ENCODE data around the gene ATG4C. TPM values are rescaled to one million over a fixed set of nuclear protein-coding genes. Genes with fewer than 3 reads are reported as not detected.
A peak's percentile ranks its signal among the peaks of the same experiment; 100 is the strongest.

ATG4C gene
- total RNA-seq, 1 donor = 9.5 TPM

- no peak for DNase-seq (ENCODE audit: low read depth)
- no peak overlapping the region for H3K4me3 ChIP-seq (ENCODE audit: low read depth, low read length)
- TF ChIP-seq CTCF (IDR thresholded peaks at IDR 0.05; ENCODE audit: insufficient read depth, low read depth, low read length) = no peak
These were observed 53.1 kb downstream of the ATG4C start for GRCh38 chr1:62836856-62837540.

GRCh38 chr1:62840555-62840954, 56.6 kb downstream of the ATG4C start:
- TF ChIP-seq CTCF (IDR thresholded peaks at IDR 0.05; ENCODE audit: insufficient read depth, low read depth, low read length) = no peak
- no peak overlapping the region for H3K4me3 ChIP-seq (ENCODE audit: low read depth, low read length)
- no peak for DNase-seq (ENCODE audit: low read depth)

- no peak overlapping the region for H3K4me3 ChIP-seq (ENCODE audit: low read depth, low read length)
- peak; percentile 70 for TF ChIP-seq CTCF (IDR thresholded peaks at IDR 0.05; ENCODE audit: insufficient read depth, low read depth, low read length)
- DNase-seq (ENCODE audit: low read depth) = peak; percentile 75
These were observed 57.7 kb downstream of the ATG4C start for GRCh38 chr1:62841587-62842169.

- no peak for DNase-seq (ENCODE audit: low read depth)
- no peak for TF ChIP-seq CTCF (IDR thresholded peaks at IDR 0.05; ENCODE audit: insufficient read depth, low read depth, low read length)
- H3K4me3 ChIP-seq (ENCODE audit: low read depth, low read length) = no peak overlapping the region
These were observed 60.1 kb downstream of the ATG4C start for GRCh38 chr1:62844030-62844429.

- no peak for DNase-seq (ENCODE audit: low read depth)
- no peak overlapping the region for H3K4me3 ChIP-seq (ENCODE audit: low read depth, low read length)
- no peak for TF ChIP-seq CTCF (IDR thresholded peaks at IDR 0.05; ENCODE audit: insufficient read depth, low read depth, low read length)
These were observed 65.1 kb downstream of the ATG4C start for GRCh38 chr1:62849031-62849430.

GRCh38 chr1:62852253-62852652, 68.3 kb downstream of the ATG4C start:
- H3K4me3 ChIP-seq (ENCODE audit: low read depth, low read length) = no peak overlapping the region
- no peak for TF ChIP-seq CTCF (IDR thresholded peaks at IDR 0.05; ENCODE audit: insufficient read depth, low read depth, low read length)

More at GRCh38 chr1:62852253-62852652, 68.3 kb downstream of the ATG4C start:
- no peak for DNase-seq (ENCODE audit: low read depth)

Measured in fibroblast of villous mesenchyme (primary cell).